Glutamatergic neuron (in vitro differentiated cells): ENCODE results near the gene DRG1. TPM values are rescaled to one million over a fixed set of nuclear protein-coding genes. Genes with fewer than 3 reads are reported as not detected.

ENCODE experiments used
- DNase-seq: peaks from one replicate; pipeline ENCODE4 v3.0.0; 2022
- H3K27ac Mint-ChIP-seq: one replicate; pipeline ENCODE4 v1.8.0; 2020; ENCODE audit warnings: mild to moderate bottlenecking, mixed read lengths, inconsistent platforms; ENCODE audit not compliant: unreplicated experiment
- H3K27me3 Mint-ChIP-seq: one replicate; pipeline ENCODE4 v1.8.0; 2020; ENCODE audit warnings: mild to moderate bottlenecking, moderate library complexity, mixed read lengths, inconsistent platforms; ENCODE audit not compliant: unreplicated experiment
- H3K36me3 Mint-ChIP-seq: one replicate; pipeline ENCODE4 v1.8.0; 2020; ENCODE audit warnings: mild to moderate bottlenecking, mixed read lengths, inconsistent platforms; ENCODE audit not compliant: unreplicated experiment
- H3K4me1 Mint-ChIP-seq: one replicate; pipeline ENCODE4 v1.8.0; 2020; ENCODE audit warnings: mild to moderate bottlenecking, low read depth, mixed read lengths, inconsistent platforms; ENCODE audit not compliant: unreplicated experiment
- H3K4me3 Mint-ChIP-seq: one replicate; pipeline ENCODE4 v1.8.0; 2020; ENCODE audit warnings: mild to moderate bottlenecking, mixed read lengths, inconsistent platforms; ENCODE audit not compliant: unreplicated experiment
- H3K9me3 Mint-ChIP-seq: one replicate; pipeline ENCODE4 v1.8.0; 2020; ENCODE audit warnings: mild to moderate bottlenecking, moderate library complexity, mixed read lengths, inconsistent platforms; ENCODE audit not compliant: unreplicated experiment
- CTCF ChIP-seq: fragments of 200-600 bp; sonication (generic); IDR thresholded peaks from one replicate; pipeline ENCODE4 v1.5.0; 2021; ENCODE audit not compliant: partially characterized antibody, unreplicated experiment
- total RNA-seq: library from RNA; stranded (reverse); fragmentation: NEBNext Ultra II Directional; extraction: Animal tissue kit (Norgen Biotek cat#: 25700); gene quantifications from one replicate; pipeline ENCODE4 v1.2.1, GENCODE V29; 2021; ENCODE audit not compliant: unreplicated experiment

DRG1 gene
- total RNA-seq, 1 donor from 2014 or later: 64.1 TPM

GRCh38 chr22:31461699-31462098 is 62.3 kb downstream of the DRG1 start:
- no peak for TF ChIP-seq CTCF
- no peaks in the 10 kb centered on the region for H3K27me3 Mint-ChIP-seq
- no peak overlapping the region for H3K27ac Mint-ChIP-seq
- no peaks in the 10 kb centered on the region for H3K36me3 Mint-ChIP-seq
- DNase-seq: no peak
- no peaks in the 10 kb centered on the region for H3K4me1 Mint-ChIP-seq
- no peaks in the 10 kb centered on the region for H3K9me3 Mint-ChIP-seq
- no peak overlapping the region for H3K4me3 Mint-ChIP-seq

GRCh38 chr22:31465307-31465706 is 65.9 kb downstream of the DRG1 start:
- Mint-ChIP-seq H3K27ac (no peak overlapping the region), H3K27me3 (no peaks in the 10 kb centered on the region), H3K9me3 (no peaks in the 10 kb centered on the region), H3K36me3 (no peaks in the 10 kb centered on the region), H3K4me3 (no peak overlapping the region), H3K4me1 (no peaks in the 10 kb centered on the region)
- no peak for DNase-seq
- TF ChIP-seq CTCF: no peak

GRCh38 chr22:31474743-31475142 is 75.3 kb downstream of the DRG1 start:
- Mint-ChIP-seq H3K4me3 (no peak overlapping the region), H3K4me1 (no peaks in the 10 kb centered on the region), H3K27me3 (no peaks in the 10 kb centered on the region), H3K27ac (no peak overlapping the region), H3K36me3 (no peaks in the 10 kb centered on the region), H3K9me3 (no peaks in the 10 kb centered on the region)
- DNase-seq: no peak
- no peak for TF ChIP-seq CTCF

- TF ChIP-seq CTCF: no peak
- no peak overlapping the region for H3K27ac Mint-ChIP-seq
Observed at GRCh38 chr22:31475800-31476199, 76.4 kb downstream of the DRG1 start.

GRCh38 chr22:31477329-31477728 is 77.9 kb downstream of the DRG1 start:
- H3K36me3 Mint-ChIP-seq: no peaks in the 10 kb centered on the region

More at GRCh38 chr22:31475800-31476199, 76.4 kb downstream of the DRG1 start:
- Mint-ChIP-seq H3K9me3 (no peaks in the 10 kb centered on the region), H3K27me3 (no peaks in the 10 kb centered on the region), H3K4me1 (no peaks in the 10 kb centered on the region), H3K4me3 (no peak overlapping the region), H3K36me3 (no peaks in the 10 kb centered on the region)
- DNase-seq: no peak

More at GRCh38 chr22:31477329-31477728, 77.9 kb downstream of the DRG1 start:
- Mint-ChIP-seq H3K27ac (no peak overlapping the region), H3K9me3 (no peaks in the 10 kb centered on the region), H3K27me3 (no peaks in the 10 kb centered on the region), H3K4me1 (no peaks in the 10 kb centered on the region), H3K4me3 (no peak overlapping the region)
- TF ChIP-seq CTCF: no peak
- no peak for DNase-seq
